ENCODE measurements around the gene GAS1.

The GAS1 gene, protein sequence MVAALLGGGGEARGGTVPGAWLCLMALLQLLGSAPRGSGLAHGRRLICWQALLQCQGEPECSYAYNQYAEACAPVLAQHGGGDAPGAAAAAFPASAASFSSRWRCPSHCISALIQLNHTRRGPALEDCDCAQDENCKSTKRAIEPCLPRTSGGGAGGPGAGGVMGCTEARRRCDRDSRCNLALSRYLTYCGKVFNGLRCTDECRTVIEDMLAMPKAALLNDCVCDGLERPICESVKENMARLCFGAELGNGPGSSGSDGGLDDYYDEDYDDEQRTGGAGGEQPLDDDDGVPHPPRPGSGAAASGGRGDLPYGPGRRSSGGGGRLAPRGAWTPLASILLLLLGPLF

GRCh38 chr9:86947146-86948073 lies at the start of gene GAS1:
TSS of gene GAS1 (minus strand) at chr9:86947506. CDS start at chr9:86946779, 727 bp downstream.
- peak; percentile 79 for DNase-seq
- in situ Hi-C loops (cut with MboI; ENCODE audit: low pct_unique_long_range_greater_than_20kb, low sequenced_read_pairs) = no loop called here

- in situ Hi-C loops (cut with MboI; ENCODE audit: low pct_unique_long_range_greater_than_20kb, low sequenced_read_pairs) = no loop called here
Measured at GRCh38 chr9:86994231-86994630, 46.9 kb upstream of the GAS1 start.

DNA sequence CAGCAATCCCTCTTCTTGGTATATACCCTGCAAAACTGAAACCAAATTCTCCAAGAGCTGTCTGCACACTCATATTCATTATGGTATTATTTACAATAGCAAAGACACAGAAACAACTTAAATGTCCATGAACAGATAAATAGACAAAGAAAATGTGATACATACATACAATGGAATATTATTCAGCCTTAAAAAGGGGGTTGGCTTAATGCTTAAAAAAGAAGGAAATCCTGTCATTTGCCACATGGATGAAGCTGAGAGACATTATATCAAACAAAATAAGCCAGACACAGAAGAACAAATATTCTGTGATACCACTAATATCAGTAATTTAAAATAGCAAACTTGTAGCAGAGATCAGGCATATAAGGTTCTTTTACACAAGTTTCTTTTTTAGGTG lies 46.5 kb upstream of the GAS1 start:
- in situ Hi-C loops (cut with MboI; ENCODE audit: low pct_unique_long_range_greater_than_20kb, low sequenced_read_pairs) = no loop called here
- DNase-seq = no peak

More at GRCh38 chr9:86994231-86994630, 46.9 kb upstream of the GAS1 start:
- DNase-seq = no peak

- no peak for DNase-seq
- in situ Hi-C loops (cut with MboI; ENCODE audit: low pct_unique_long_range_greater_than_20kb, low sequenced_read_pairs) = no loop called here
Measured at GRCh38 chr9:86991077-86991476, 43.8 kb upstream of the GAS1 start.

DNA sequence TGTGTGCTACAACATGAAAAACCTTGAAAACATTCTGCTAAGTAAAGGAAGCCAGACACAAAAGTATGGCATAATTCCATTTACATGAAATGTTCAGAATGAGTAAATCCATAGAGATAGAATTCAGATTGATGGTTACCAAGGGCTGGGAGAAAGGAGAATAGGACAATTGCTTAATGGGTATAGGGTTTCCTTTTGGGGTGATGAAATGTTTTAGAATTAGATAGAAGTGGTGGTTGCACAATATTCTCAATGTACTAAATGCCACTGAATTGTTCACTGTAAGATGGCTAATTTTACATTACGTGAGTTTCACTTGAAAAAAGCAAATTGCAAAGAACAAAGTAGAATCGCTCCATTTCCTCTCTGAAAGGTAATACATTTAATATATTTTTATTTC lies 43.0 kb upstream of the GAS1 start:
- DNase-seq = no peak
- in situ Hi-C loops (cut with MboI; ENCODE audit: low pct_unique_long_range_greater_than_20kb, low sequenced_read_pairs) = no loop called here

DNA sequence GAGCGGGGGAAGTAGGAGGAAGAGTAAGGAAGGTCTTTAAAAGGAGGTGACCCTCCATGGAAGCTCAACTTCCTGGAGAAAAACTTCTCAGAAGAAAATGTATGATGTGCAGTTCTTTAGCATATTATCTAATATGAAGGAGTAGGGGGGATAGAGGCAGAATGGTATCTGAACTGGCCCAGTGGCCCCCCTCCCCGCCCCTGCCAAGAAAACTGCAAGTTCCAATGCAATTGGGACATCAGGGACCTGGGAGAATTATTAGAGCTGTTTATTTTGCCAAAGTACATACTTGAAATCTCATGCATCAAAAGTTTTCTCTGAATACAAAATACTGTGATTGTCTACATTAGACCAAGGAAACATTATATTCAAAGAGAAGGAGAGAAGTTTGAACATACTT lies 40.6 kb upstream of the GAS1 start:
- DNase-seq = no peak
- in situ Hi-C loops (cut with MboI; ENCODE audit: low pct_unique_long_range_greater_than_20kb, low sequenced_read_pairs) = no loop called here

DNA sequence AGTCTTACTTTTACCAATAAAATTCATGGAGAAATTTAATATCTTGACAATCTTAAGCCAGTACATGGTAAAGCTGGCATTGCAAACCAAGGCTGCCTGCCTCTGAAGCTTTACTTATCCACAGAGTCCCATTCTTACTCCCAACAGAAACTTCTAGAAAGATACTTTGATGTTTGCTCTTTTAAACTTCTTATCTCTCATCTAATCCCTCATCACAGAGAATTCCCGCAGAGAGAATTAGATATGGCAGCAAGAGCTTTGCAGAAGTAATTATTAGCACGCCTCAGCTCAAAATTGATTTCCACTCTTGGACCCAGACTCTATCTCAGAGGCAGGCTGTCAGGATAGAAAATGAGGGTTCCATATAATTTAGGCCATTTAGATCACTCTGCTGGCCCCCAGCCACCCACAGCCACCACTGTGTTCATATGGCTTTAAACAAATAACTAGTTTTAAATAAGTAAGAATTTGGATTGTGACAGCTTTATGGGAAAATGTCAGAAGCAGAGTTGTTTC lies 37.9 kb upstream of the GAS1 start:
- no peak for DNase-seq
- in situ Hi-C loops (cut with MboI; ENCODE audit: low pct_unique_long_range_greater_than_20kb, low sequenced_read_pairs) = no loop called here

DNA sequence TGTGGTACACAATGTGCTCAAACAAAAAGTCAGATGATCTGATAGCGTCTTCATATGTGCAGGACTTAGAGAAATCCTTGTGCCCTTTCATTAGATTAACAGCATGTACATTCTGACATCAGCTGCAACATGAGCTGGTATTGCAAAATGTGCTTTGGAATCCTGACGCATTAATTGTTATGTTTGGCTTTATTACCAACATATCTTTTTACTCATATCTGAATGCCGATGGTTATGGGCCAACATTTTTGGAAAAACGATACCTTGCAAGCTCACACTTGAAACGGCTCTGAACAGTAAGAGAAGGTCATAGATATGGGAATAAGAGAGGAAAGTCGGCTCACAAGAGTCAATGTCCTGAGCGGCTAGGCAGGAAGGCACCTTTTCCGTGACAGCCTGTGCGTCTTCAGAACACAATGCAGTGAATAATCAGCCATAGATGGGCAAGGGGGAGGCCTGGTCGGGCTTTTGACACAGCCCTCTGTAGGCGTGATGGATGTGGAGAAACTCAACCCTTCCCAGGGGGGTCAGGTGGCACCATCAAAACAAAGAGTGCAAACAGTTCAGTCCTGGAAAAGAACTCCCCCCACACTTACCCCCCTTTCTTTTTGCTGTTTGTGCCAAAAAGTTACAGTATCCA lies 36.4 kb upstream of the GAS1 start:
- no peak for DNase-seq
- in situ Hi-C loops (cut with MboI; ENCODE audit: low pct_unique_long_range_greater_than_20kb, low sequenced_read_pairs) = no loop called here

DNA sequence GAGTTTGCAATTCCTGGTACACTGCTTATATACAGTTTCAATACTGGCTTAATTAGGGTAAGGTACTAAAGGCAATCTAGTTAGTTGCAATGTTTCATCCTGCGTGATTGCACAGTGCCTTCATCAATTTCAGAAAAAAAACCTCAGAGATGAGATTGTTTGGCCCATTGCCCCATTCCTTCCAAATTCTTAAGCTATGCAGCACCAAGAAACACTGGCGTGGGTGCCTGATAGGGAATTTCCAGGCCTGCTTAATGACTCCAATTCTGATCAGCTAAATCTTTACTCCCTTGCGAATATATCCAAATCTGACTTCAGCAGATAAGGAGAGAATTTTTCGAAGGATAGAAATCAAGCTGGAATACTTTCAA lies 35.9 kb upstream of the GAS1 start:
- in situ Hi-C loops (cut with MboI; ENCODE audit: low pct_unique_long_range_greater_than_20kb, low sequenced_read_pairs) = no loop called here
- no peak for DNase-seq

- in situ Hi-C loops (cut with MboI; ENCODE audit: low pct_unique_long_range_greater_than_20kb, low sequenced_read_pairs) = no loop called here
- DNase-seq = no peak
Measured at GRCh38 chr9:86980802-86981201, 33.5 kb upstream of the GAS1 start.

- no peak for DNase-seq
- in situ Hi-C loops (cut with MboI; ENCODE audit: low pct_unique_long_range_greater_than_20kb, low sequenced_read_pairs) = no loop called here
Measured at GRCh38 chr9:86979657-86980056, 32.4 kb upstream of the GAS1 start.

GRCh38 chr9:86978922-86979474 lies 31.7 kb upstream of the GAS1 start:
- in situ Hi-C loops (cut with MboI; ENCODE audit: low pct_unique_long_range_greater_than_20kb, low sequenced_read_pairs) = no loop called here

GRCh38 chr9:86978413-86978812 lies 31.1 kb upstream of the GAS1 start:
- no peak for DNase-seq
- in situ Hi-C loops (cut with MboI; ENCODE audit: low pct_unique_long_range_greater_than_20kb, low sequenced_read_pairs) = no loop called here

More at GRCh38 chr9:86978922-86979474, 31.7 kb upstream of the GAS1 start:
- no peak for DNase-seq

DNA sequence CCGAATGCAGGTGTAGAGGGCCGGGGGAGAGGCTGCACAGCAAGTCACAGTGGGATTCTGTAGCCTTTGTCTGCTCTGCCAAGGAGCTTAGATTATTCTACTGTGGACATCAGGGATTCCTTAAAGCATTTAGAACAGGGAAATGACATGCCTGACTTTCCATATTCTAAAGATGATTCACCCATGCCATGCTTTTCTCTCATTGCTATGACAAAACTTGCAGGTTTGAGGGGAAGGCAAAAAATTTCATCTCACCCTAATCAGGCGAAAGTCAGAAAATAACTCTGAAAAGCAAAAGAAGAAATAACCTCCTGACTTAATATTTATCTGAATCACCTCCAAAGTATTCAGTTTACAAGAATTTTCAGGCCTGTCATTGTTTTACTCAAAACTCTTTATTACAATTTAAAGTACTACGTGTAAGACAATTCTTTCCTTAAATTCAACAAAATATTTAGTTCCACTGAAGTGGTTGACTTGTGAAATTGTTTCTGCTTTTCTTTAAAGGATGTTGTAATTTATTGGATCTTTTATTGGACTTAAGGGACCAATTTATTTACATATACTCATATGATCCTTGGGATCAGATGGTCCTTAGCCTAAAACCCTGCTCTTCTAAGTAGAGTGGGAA lies 30.0 kb upstream of the GAS1 start:
- no peak for DNase-seq
- in situ Hi-C loops (cut with MboI; ENCODE audit: low pct_unique_long_range_greater_than_20kb, low sequenced_read_pairs) = no loop called here

DNA sequence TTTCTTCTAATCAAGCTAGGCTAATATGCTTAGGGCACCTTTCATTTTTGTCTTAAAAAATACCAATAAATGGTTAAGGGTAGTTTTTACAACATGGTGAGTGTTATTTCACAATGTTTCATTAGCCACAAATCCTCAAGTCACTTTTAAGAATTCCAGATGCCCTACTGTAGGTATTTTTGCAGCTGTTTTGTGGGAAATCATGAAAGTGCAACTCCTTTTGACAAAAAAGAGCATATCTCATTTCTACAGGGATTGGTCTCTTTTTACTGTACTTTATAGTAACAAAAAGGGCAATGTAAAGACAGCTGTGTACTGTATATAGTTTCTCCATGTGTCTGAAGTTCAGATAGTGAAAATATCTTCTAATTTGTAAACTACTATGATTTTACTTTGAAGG lies 28.3 kb upstream of the GAS1 start:
- in situ Hi-C loops (cut with MboI; ENCODE audit: low pct_unique_long_range_greater_than_20kb, low sequenced_read_pairs) = no loop called here
- no peak for DNase-seq

GRCh38 chr9:86975036-86975435 lies 27.7 kb upstream of the GAS1 start:
- in situ Hi-C loops (cut with MboI; ENCODE audit: low pct_unique_long_range_greater_than_20kb, low sequenced_read_pairs) = no loop called here
- DNase-seq = no peak

GRCh38 chr9:86974421-86974820 lies 27.1 kb upstream of the GAS1 start:
- no peak for DNase-seq
- in situ Hi-C loops (cut with MboI; ENCODE audit: low pct_unique_long_range_greater_than_20kb, low sequenced_read_pairs) = no loop called here

- in situ Hi-C loops (cut with MboI; ENCODE audit: low pct_unique_long_range_greater_than_20kb, low sequenced_read_pairs) = no loop called here
- no peak for DNase-seq
Measured at GRCh38 chr9:86971742-86972141, 24.4 kb upstream of the GAS1 start.

All from KBM-7 (cell line).